NCI-H1417 treated with DMSO at 0.1 percent for 48 hours (cell line): ENCODE measurements around the gene SLC35G4.
"Not testable (repeated sequence)": the region's sequence is repeated elsewhere in the genome, so short reads cannot be mapped to it uniquely, and the experiment has no call there.

Source experiments
- DNase-seq: peaks from one replicate; lab custom pipeline; 2025; lab: John Stamatoyannopoulos, UW

The SLC35G4 gene

DNA sequence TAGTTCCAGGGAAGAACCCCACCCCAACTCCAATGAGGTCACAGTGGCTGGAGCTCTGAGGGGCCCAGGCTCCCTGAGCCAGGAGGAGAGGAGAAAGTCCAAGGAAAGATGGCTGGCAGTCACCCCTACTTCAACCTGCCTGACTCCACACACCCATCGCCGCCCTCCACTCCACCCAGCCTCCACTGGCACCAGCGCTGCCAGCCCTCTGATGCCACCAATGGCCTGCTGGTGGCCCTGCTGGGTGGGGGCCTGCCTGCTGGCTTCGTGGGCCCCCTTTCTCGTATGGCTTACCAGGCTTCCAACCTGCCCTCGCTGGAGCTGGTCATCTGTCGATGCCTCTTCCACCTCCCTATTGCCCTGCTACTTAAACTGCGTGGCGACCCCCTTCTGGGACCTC, at the start of gene SLC35G4:
Gene SLC35G4, plus strand, starts transcription at position 109 of the 400 bp plus-strand sequence. Its CDS starts 0 bp downstream, at position 109.
- not testable (repeated sequence) for DNase-seq

DNA sequence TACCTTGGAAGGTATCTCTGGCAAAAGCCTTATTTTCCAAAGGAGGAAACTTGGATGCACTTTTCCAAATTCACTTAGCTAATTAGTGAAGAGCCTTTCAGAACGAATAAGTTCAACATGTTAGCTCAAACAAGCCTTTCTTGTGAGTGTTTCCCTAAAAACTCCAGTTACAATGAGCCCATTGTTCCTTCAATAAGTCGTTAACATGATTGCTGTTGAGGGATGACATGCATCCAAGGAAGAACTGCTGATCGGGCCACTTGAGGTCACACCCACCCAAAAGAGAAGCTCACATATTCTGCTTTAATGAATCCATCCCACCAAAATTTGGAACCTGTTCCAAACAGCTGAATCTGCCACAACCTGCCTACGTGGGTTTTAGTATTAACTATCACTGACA, 48.1 kb upstream of the SLC35G4 start:
- DNase-seq: no peak

DNA sequence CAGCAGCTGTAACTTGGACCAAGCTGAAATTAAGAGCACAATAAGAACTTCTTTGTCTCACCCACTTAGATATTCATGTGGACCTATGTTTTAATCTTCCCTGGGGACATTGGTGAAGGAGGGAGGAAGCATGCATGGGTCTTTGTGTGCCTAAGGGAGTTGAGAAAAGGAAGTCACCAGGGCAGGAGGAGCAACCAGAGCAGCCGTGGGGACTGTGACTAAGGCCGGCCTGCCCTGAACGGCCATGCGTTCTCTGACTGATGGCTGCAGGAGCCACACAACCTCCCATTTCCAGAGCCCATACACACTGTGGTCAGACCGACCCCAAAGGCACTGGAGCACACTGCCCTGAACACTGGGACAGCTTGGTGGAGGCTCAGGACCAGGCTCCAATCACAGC, 43.7 kb upstream of the SLC35G4 start:
- DNase-seq: no peak

DNA sequence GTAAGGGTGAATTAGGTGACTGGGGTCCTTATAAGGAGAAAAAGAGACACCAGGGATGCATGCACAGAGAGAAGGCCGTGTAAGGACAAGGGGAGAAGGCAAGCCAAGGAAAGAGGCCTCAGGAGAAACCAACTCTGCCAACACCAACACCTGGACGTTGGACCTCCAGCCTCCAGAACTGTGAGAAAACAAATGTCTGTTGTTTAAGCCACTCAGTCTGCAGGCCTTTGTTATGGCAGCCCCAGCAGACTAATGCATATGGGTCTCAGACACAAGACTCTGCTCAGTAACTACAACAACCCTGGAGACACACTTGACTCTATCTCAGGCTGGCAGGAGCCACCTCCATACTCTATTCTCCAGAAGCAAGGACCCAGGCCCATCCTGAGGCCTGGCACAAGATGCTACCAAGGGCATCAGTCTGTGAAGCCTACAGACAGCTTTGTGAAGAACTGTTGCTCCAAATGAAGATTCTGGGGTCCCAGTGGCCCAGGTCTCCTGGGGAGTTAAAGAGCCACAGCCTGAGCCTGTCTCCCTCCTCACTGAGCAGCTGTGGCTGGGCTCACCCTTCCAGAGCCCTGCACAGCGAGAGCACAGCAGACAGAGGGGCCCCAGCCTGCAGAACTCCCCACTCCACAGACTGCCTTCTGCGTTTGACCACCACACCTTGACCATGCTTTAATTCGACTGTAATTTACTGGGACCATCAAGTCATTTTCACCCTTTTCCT, 43.0 kb upstream of the SLC35G4 start:
- DNase-seq: no peak

DNA sequence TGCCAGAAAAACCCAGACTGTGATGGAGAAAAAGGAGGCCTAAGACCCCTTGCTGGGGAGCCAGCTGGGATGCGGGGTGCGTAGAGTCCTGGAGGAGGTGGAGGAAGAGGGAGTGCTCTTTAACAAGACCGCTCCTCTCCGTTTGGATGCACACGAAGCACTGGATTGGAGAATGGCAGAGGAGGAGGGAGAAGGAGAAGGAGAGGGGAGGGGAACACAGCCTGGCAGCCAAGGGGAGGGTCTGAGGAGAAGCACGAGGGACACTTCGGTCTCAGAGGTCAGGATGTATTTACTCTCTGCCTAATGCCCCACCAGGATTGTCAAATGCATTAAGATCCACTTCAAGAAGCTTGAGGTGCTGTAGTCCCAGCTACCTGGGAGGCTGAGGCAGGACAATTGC, 42.0 kb upstream of the SLC35G4 start:
- no peak for DNase-seq

DNA sequence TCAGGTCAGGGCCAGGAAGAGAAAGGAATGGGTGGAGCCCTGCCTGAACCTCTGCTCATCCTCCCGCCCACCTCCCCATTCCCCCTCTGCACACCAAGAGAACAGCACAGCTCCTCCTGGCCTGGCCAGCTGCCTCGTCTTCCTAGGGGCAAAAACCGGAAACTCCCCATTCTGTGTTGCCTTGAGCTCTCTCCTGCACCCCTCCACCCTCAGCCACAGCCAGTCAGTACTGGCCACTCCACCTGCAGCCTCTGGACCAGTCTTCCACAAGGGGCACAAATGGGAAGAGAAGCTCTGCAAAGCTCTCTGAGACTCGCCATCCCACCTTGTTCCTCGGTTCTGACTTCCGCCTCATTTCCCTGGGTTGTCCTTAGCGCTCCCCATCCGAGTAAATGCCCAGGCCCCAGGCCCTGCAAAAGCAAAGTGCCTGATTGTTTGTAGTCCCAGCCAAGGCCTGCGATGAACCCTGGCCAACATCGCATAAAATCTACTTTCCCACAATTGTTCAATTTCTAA, 39.3 kb upstream of the SLC35G4 start:
- no peak for DNase-seq

DNA sequence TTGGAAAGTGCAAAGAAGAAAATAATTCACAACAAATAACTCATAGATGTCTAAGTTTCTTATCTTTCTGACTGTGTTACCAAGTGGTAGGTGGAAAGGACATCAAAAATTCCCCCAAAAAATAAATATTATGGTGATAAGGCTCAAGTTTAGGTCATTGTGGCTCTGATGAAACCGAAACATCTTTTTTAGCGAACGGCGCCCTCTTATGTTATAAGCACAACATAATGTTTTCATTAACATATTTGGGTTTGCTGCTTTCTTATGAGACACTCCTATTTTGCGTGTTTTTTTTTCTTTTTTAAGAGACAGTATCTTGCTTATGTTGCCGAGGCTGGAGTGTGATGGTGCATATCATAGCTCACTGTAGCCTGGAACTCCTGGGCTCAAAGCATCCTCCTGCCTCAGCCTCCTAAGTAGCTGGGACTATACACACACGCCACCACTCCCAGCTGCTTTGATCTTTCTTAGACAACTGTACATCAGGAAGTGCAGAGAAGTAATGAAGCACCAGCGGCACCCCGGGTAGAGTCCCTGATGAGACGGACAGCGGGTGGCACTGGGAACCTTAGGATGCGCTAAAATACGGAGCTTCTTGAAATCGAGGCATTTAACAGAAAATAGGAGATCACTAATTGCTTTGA, 38.5 kb upstream of the SLC35G4 start:
- DNase-seq: no peak

DNA sequence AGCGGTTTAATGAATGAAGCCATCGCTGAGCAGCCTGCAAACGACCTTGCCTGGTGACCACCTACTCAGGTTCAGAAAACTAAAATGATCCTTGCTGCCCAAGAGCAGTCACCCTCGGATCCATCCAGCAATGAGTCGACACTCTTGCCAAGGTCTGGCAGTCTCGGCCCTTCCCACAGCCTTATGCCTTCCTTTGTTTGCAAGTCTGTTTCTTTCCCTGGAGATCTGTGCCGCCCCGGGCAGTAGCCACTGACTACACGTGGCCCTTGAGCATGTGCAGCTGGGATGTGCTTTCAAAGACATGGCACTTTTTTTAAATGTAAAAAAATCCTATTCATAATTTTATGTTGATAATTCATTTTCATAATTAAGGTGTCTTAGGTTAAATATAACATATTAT, 37.2 kb upstream of the SLC35G4 start:
- DNase-seq: no peak

DNA sequence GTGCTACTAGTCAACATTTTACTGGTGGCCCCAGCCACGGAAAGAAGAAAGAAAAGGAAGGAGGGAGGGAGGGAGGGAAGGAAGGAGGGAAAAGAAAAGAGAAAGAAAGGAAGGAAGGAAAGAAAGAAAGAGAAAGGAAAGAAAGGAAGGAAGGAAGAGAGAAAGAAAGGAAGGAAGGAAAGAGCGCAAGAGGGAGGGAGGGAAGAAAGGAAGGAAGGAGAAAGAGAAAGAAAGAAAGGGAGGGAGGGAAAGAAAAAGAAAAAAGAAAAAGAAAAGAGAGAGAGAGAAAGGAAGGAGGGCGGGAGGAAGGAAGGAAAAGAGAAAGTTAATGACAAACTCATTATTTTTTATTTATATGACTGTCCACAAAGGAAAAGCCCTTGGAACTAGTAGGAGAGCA, 34.9 kb upstream of the SLC35G4 start:
- no peak for DNase-seq

DNA sequence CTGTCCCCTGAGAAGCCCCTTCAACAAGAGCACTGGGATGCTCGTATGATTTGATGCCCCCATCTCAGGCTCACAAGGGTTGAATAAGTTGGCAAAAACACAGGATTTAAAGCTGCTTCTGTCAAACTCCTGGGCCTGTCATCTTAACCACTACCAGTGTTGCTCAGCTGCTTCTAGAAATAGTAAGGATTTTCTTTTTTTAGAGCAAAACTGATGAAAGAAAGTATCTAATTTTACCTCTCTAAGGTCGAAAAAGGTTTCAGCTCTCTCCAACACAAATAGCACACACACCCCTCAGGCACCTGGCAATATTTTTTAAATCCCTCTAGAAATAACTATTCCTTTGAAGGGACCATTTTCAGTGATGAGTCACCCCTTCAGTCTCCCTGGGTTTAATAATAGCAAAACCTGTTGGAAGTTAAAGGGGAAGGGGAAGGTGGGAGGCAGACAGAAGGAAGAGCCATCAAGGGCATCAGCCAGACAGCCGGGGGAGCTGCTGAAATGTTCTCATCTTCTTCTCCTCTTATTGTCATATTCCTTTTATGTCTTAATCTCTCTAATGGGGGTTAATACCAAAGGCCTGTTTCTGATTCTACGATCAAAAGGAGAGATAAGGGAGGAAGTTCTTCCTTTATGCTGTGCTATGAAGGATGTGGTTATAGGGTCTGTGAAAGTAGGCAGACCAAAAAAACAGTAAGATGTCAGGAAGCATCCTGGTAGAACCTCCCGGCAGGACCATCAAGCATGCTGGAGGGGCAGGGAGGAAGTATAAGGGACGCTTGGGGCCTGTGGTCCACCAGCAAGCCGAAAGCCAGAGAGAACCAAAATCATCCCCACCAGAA, 31.9 kb upstream of the SLC35G4 start:
- no peak for DNase-seq

DNA sequence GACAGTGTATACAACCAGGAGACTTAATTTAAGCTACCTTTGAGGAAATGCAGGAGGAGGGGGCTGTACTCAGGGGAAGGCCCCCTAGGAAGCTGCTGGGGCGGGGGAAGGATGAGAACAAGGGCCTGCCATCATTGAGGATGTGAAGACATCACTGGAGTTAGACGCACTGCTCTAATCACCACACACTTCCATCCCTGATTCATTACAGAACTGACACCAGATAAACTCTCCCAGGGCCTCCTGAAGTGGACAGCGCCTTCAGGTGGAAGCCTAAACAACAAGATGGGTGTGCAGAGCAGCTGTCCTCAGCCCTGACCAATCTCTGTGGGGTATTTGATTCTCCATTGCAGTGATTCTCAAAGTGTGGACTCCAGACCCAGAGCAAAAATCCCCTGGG, 30.6 kb upstream of the SLC35G4 start:
- DNase-seq: no peak

DNA sequence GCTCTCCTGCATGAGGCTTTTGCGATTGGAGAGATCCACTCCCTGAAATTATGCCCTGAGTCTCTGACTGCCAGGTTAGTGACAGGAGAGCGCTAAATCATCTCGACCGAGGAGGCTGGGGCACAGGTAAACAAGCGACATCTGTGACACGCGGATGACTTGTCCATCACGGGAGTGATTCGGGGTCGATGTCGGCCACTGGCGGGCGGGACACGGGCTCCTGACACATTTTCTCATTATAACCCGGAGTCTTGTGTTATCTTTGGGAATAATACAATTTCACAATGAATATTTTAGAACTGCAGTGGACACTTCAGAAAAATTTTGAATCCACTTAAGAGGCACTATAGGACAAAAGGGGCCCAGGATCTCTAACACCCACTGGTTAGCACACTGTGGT, 29.5 kb upstream of the SLC35G4 start:
- DNase-seq: no peak

DNA sequence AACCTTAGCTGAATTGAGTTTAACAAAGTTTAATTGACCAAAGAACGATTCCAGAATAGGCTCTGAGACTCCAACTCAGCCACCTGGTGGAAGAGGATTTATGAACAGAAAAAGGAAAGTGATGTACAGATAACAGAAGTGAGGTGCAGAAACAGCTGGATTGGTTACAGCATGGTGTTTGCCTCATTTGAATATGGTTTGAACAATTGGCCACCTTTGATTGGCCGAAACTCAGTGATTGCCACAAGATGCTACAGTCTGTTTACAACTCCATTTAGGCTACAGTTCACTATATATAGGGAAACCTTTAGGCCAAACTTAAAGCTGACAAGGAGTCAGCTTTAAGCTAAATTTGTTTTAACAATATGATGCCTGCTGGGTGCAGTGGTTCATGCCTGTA, 28.1 kb upstream of the SLC35G4 start:
- DNase-seq: no peak

DNA sequence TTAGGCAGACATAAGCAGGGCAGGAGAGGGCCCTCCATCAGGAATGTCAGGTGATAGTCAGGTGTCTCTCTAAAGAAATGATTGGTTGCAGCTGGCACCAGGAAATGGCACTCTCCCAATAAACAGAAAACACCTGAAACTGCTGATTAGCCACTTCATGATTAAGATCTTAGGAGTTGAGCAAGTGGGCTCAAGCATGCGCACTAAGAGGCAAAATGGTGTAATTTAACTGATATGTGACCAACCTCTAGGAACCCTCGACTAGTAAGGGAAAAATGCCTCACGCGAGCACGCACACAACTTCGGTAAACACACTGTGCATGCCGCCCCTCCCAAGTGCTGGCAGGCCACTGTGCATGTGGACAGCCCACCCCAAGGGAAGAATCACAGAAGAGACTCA, 23.8 kb upstream of the SLC35G4 start:
- no peak for DNase-seq

DNA sequence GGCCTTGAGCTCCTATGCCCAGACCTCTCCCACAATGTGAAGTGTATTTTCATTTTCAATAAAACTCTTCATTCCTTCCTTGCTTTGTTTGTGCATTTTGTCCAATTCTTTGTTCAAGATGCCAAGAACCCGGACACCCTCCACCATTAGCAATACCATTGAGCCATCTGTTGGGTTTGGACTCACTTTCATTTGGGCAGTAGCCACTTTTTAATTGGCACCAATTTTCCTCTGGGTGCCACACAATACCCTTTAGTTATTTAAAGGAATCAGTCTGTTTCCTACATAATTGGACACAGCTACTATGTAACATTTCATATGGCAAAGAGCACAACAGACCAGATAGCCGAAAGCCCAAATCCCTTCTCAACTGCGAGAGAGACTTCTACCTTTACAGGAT, 22.5 kb upstream of the SLC35G4 start:
- no peak for DNase-seq

DNA sequence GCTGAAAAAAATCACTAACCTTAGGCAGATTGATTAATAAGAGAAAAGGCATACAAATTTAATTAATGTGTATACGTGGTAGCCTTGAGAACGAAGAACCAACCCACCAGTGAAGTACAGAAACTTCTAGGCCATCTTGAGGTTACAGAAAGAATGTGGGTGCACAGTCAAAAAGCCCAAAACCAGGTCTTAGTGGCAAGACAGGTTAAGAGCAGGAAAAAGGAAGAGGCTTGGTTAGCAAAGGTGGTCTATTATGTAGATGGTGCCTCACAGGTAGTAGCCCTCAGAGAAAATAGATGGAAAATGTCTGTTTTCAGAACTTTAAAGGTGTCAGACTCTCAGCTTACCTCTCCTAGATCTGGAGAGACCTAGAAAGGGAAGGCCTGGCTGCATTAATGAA, 22.0 kb upstream of the SLC35G4 start:
- no peak for DNase-seq

DNA sequence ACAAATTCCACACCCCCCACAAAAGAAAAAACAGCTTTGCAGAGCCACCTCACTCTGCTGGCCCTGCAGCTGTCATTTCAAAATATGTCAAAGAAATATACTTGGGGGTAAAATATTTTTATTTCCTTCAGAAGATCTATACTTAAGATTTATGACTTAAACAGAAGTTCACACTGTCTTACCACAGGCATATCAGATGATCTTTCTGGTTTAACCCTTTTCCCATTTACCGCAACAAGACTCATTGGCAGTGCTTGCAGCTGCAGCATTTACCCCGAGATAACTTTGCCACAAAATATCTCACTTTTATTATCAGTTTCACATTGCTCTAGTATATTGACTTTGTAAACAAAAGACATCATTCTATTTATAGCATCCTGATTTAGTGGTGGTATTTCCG, 21.6 kb upstream of the SLC35G4 start:
- no peak for DNase-seq

DNA sequence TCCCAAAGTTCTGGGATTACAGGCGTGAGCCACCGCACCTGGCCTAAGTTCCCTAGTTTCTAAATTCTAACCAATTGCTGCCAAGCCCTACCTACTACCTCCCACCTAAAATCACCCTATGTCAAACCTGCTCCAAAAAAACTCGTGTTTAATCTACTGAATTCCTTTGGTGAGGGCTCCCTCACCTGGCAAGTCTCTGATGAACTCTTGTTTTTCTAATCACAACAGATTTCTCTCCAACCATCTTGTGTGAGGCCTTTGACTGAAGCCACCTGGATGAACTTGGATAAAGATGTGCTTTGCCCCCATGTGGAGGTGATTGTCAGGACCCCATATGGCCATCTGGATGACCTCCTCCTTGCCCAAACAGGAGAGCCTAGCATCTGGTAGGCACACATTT, 17.4 kb upstream of the SLC35G4 start:
- DNase-seq: no peak

DNA sequence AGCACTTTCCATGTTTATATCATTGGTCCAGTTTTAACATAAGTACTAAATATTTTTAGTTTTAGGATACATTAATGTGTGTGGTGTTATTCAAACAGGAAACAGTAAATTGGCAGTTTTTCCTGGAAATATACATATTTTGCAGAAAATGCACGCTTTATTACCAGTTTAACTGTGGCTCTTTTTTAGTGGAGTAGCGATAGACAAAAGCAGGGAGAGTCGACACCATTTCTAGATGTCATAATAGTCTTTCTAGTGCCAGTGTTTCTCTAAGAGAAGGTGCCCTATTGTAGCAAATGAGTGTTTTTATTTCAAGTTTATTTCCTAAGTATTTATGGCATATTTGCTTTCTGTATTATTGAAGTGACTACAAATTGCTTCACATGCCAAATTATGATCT, 9.1 kb upstream of the SLC35G4 start:
- DNase-seq: no peak

DNA sequence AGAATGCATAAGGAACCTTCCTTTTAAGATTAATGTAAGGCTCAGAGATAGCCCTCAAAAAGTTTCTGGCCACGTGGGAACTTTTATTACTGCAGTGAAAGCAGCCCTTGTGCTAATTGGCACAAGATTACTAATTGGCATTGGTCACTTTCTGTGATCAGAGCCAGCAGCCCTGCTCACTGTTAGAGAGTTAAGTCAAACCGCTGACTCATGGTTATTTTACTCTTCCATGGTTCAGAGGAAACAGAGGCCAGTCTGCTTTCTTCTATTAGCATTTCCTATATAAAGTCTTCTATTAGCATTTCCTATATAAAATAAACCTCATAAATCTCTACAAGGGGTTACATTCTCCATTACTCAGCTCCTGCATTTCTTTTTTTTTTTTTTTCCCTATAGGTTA, 1.5 kb upstream of the SLC35G4 start:
- DNase-seq: no peak

DNA sequence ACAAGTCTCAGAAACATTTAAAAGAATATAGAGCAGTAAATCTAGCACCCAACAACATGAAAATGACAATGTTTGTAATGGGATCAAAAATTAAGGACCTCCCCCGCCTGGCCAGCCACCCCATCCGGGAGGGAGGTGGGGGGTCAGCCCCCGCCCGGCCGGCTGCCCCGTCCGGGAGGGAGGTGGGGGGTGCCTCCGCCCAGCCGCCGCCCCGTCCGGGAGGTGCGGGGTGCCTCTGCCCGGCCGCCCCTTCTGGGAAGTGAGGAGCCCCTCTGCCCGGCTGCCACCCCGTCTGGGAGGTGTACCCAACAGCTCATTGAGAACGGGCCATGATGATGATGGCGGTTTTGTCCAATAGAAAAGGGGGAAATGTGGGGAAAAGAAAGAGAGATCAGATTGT, 778 bp upstream of the SLC35G4 start:
- DNase-seq: not testable (repeated sequence)

DNA sequence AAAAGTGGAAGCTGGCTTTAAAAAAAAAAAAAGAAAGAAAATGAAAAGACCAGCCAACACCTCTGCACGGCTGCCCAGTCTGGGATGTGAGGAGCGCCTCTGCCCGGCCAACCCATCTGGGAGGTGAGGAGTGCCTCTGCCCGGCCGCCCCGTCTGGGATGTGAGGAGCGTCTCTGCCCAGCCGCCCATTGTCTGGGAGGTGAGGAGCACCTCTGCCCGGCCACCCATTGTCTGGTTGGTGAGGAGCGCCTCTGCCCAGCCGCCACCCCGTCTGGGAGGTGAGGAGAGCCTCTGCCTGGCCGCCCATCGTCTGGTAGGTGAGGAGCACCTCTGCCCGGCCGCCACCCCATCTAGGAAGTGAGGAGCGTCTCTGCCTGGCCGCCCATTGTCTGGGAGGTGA, 3.7 kb downstream of the SLC35G4 start:
- DNase-seq: not testable (repeated sequence)

DNA sequence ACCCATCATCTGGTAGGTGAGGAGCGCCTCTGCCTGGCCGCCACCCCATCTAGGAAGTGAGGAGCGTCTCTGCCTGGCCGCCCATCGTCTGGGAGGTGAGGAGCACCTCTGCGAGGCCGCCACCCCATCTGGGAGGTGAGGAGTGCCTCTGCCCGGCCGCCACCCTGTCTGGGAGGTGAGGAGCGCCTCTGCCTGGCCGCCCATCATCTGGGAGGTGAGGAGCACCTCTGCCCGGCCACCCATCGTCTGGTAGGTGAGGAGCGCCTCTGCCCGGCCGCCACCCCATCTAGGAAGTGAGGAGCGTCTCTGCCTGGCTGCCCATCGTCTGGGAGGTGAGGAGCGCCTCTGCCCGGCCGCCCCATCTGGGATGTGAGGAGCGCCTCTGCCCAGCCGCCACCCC, 4.2 kb downstream of the SLC35G4 start:
- not testable (repeated sequence) for DNase-seq
